ENCODE results near the gene ETV6.
A peak's percentile ranks its signal among the peaks of the same experiment; 100 is the strongest.

Gene ETV6

GRCh38 chr12:11797317-11797913 is 147.9 kb downstream of the ETV6 start:
- no peak for DNase-seq (ENCODE audit: low read depth in 2 of 3, low spot score in 1 of 3)

GRCh38 chr12:11798006-11798708 is 148.7 kb downstream of the ETV6 start:
- DNase-seq (ENCODE audit: low read depth in 2 of 3, low spot score in 1 of 3): no peak

GRCh38 chr12:11798856-11799501 is 149.5 kb downstream of the ETV6 start:
- no peak for DNase-seq (ENCODE audit: low read depth in 2 of 3, low spot score in 1 of 3)

GRCh38 chr12:11799502-11799873 is 150.0 kb downstream of the ETV6 start:
- DNase-seq (ENCODE audit: low read depth in 2 of 3, low spot score in 1 of 3): no peak

- no peak for DNase-seq (ENCODE audit: low read depth in 2 of 3, low spot score in 1 of 3)
Measured at GRCh38 chr12:11801643-11802042, 152.2 kb downstream of the ETV6 start.

- DNase-seq (ENCODE audit: low read depth in 2 of 3, low spot score in 1 of 3): no peak
Measured at GRCh38 chr12:11804130-11804529, 154.7 kb downstream of the ETV6 start.

- no peak for DNase-seq (ENCODE audit: low read depth in 2 of 3, low spot score in 1 of 3)
Measured at GRCh38 chr12:11805043-11805442, 155.6 kb downstream of the ETV6 start.

- no peak for DNase-seq (ENCODE audit: low read depth in 2 of 3, low spot score in 1 of 3)
Measured at GRCh38 chr12:11805680-11806079, 156.2 kb downstream of the ETV6 start.

- no peak for DNase-seq (ENCODE audit: low read depth in 2 of 3, low spot score in 1 of 3)
Measured at GRCh38 chr12:11807458-11807857, 158.0 kb downstream of the ETV6 start.

GRCh38 chr12:11808931-11809330 is 159.5 kb downstream of the ETV6 start:
- DNase-seq (ENCODE audit: low read depth in 2 of 3, low spot score in 1 of 3): no peak

- no peak for DNase-seq (ENCODE audit: low read depth in 2 of 3, low spot score in 1 of 3)
Measured at GRCh38 chr12:11810206-11810545, 160.7 kb downstream of the ETV6 start.

GRCh38 chr12:11811008-11811407 is 161.5 kb downstream of the ETV6 start:
- no peak for DNase-seq (ENCODE audit: low read depth in 2 of 3, low spot score in 1 of 3)

- DNase-seq (ENCODE audit: low read depth in 2 of 3, low spot score in 1 of 3): no peak
Measured at GRCh38 chr12:11812241-11812585, 162.7 kb downstream of the ETV6 start.

- no peak for DNase-seq (ENCODE audit: low read depth in 2 of 3, low spot score in 1 of 3)
Measured at GRCh38 chr12:11812586-11813437, 163.3 kb downstream of the ETV6 start.

GRCh38 chr12:11813438-11813813 is 164.0 kb downstream of the ETV6 start:
- DNase-seq (ENCODE audit: low read depth in 2 of 3, low spot score in 1 of 3): no peak

- DNase-seq (ENCODE audit: low read depth in 2 of 3, low spot score in 1 of 3): no peak
Measured at GRCh38 chr12:11814374-11814773, 164.9 kb downstream of the ETV6 start.

GRCh38 chr12:11815397-11815796 is 165.9 kb downstream of the ETV6 start:
- no peak for DNase-seq (ENCODE audit: low read depth in 2 of 3, low spot score in 1 of 3)

GRCh38 chr12:11819643-11820042 is 170.2 kb downstream of the ETV6 start:
- DNase-seq (ENCODE audit: low read depth in 2 of 3, low spot score in 1 of 3): no peak

GRCh38 chr12:11820476-11820875 is 171.0 kb downstream of the ETV6 start:
- no peak for DNase-seq (ENCODE audit: low read depth in 2 of 3, low spot score in 1 of 3)

- no peak for DNase-seq (ENCODE audit: low read depth in 2 of 3, low spot score in 1 of 3)
Measured at GRCh38 chr12:11821386-11822080, 172.1 kb downstream of the ETV6 start.

GRCh38 chr12:11822081-11822834 is 172.8 kb downstream of the ETV6 start:
- peak in 1 of 3 donors; percentile 58 for DNase-seq (ENCODE audit: low read depth in 2 of 3, low spot score in 1 of 3)
